ENCODE measurements around the gene STRN4.

GRCh38 chr19:46739290-46739771 is 6.9 kb downstream of the STRN4 start:
- TF ChIP-seq REST (IDR thresholded peaks at IDR 0.05) (no peak), CTCF (IDR thresholded peaks at IDR 0.05; ENCODE audit: low read depth, low read length, missing input control) (no peak), HNF4A (conservative IDR thresholded peaks at IDR 0.05) (peak in 1 of 2 donors; percentile 39), GABPA (IDR thresholded peaks at IDR 0.05 in 1 of 2, conservative IDR thresholded peaks at IDR 0.05 in 1 of 2) (no peak), RAD21 (IDR thresholded peaks at IDR 0.05) (no peak)

Data from liver (tissue), 3 donors.